ENCODE measurements around the gene C6orf118. TPM values are rescaled to one million over a fixed set of nuclear protein-coding genes. Genes with fewer than 3 reads are reported as not detected.
A peak's percentile ranks its signal among the peaks of the same experiment; 100 is the strongest.

Gene C6orf118
- total RNA-seq, 1 donor, result not detected

DNA sequence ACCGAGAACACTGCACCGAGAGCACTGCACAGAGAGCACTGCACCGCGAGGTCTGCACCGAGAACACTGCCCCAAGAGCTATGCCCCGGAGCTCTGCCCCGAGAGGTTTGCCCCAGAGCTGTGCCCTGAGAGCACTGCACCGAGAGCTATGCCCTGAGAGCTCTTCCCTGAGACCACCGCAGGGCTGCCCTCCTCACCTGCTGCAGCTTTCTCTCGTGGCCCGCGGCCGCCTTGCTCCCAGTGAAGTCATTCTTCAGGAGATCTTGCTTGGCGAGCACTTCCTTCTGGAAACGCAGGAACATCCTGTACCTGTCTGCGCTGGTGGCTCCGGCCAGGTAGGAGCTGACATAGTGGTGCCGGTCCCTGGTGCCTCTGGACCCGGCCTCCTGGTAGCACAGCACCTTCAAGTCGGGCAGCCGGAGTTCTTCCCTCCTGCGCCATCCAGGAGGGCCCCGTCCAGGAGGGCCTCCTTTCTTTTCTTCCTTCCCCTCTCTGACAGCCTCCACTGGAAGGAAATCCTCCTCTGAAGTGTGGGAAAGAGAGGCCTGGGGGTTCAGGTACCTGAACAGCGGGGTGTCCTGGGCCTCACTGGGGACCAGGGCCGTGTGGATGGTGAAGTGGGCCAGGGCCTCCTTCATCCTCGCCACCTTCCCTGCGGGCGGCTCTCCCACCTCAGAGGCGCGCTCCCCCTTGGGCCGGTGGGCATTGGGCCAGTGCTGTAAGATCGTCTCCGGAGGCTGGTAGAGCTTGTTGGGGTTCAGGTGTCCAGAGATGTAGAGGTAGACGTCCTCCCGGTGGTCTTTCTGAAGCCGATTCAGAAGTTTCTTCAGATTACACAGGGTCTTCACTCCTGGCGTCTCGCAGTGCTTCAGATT lies 7.8 kb downstream of the C6orf118 start:
- DNase-seq (ENCODE audit: insufficient read length, low spot score, missing footprints), result peak; percentile 35
- H3K4me3 ChIP-seq (ENCODE audit: insufficient read depth, low read length), result no peak overlapping the region
- H3K4me1 ChIP-seq (ENCODE audit: insufficient read depth, low read length), result no peaks in the 10 kb centered on the region
- no peaks in the 10 kb centered on the region for H4K20me1 ChIP-seq (ENCODE audit: insufficient read depth, low read length)
- H3K79me2 ChIP-seq (ENCODE audit: insufficient read depth, low read length), result no peaks in the 10 kb centered on the region
- H2AFZ ChIP-seq (ENCODE audit: low read length), result no peak overlapping the region
- TF ChIP-seq, protein P1, sequence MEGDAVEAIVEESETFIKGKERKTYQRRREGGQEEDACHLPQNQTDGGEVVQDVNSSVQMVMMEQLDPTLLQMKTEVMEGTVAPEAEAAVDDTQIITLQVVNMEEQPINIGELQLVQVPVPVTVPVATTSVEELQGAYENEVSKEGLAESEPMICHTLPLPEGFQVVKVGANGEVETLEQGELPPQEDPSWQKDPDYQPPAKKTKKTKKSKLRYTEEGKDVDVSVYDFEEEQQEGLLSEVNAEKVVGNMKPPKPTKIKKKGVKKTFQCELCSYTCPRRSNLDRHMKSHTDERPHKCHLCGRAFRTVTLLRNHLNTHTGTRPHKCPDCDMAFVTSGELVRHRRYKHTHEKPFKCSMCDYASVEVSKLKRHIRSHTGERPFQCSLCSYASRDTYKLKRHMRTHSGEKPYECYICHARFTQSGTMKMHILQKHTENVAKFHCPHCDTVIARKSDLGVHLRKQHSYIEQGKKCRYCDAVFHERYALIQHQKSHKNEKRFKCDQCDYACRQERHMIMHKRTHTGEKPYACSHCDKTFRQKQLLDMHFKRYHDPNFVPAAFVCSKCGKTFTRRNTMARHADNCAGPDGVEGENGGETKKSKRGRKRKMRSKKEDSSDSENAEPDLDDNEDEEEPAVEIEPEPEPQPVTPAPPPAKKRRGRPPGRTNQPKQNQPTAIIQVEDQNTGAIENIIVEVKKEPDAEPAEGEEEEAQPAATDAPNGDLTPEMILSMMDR (IDR thresholded peaks at IDR 0.05; ENCODE audit: extremely low read depth, low read depth, low read length), result no peak
- H3K27me3 ChIP-seq (ENCODE audit: insufficient read depth, low read length), result no peaks in the 10 kb centered on the region
- no peak overlapping the region for H3K4me2 ChIP-seq (ENCODE audit: insufficient read depth, low read length)
- H3K36me3 ChIP-seq (ENCODE audit: insufficient read depth, low read length), result no peaks in the 10 kb centered on the region
- H3K9me3 ChIP-seq (ENCODE audit: low read depth, low read length), result no peaks in the 10 kb centered on the region
- H3K27ac ChIP-seq (ENCODE audit: low read depth, low read length), result no peak overlapping the region

DNA sequence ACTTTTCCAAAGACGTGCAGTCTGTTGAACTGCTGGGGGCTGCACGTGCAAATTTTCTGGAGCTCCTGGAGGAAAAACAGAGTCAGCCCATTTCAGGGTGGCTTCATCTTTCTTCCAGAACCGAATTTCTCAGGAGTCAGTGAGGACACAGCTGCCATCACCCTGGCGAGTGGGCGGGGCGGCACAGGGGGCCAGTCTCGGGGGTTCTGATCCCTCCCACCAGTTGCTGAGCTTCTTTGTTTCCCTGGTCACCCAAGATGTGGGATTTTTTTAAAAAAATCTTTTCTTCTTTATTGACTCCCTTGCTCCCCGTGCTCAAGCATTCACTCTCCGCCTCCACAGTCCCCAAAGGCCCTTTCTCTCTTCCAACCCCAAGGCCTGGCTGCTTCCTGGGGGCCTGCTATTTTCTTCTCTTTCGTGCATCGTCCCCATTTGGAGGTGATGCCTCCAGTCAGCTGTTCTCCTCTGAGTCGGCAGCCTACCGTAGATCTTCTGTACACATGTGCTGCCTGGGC lies 8.9 kb downstream of the C6orf118 start:
- no peaks in the 10 kb centered on the region for H3K9me3 ChIP-seq (ENCODE audit: low read depth, low read length)
- H3K4me2 ChIP-seq (ENCODE audit: insufficient read depth, low read length), result no peak overlapping the region
- TF ChIP-seq, protein P1 (IDR thresholded peaks at IDR 0.05; ENCODE audit: extremely low read depth, low read depth, low read length), result no peak

GRCh38 chr6:165298875-165299274 lies 10.5 kb downstream of the C6orf118 start:
- TF ChIP-seq, protein P1 (IDR thresholded peaks at IDR 0.05; ENCODE audit: extremely low read depth, low read depth, low read length), result no peak
- H3K9me3 ChIP-seq (ENCODE audit: low read depth, low read length), result no peaks in the 10 kb centered on the region
- no peak for DNase-seq (ENCODE audit: insufficient read length, low spot score, missing footprints)

More for the DNA sequence above, 8.9 kb downstream of the C6orf118 start:
- no peaks in the 10 kb centered on the region for H3K4me1 ChIP-seq (ENCODE audit: insufficient read depth, low read length)
- H4K20me1 ChIP-seq (ENCODE audit: insufficient read depth, low read length), result no peaks in the 10 kb centered on the region
- H3K27me3 ChIP-seq (ENCODE audit: insufficient read depth, low read length), result no peaks in the 10 kb centered on the region
- H3K27ac ChIP-seq (ENCODE audit: low read depth, low read length), result no peak overlapping the region
- H2AFZ ChIP-seq (ENCODE audit: low read length), result no peak overlapping the region
- H3K36me3 ChIP-seq (ENCODE audit: insufficient read depth, low read length), result no peaks in the 10 kb centered on the region
- H3K79me2 ChIP-seq (ENCODE audit: insufficient read depth, low read length), result no peaks in the 10 kb centered on the region
- no peak for DNase-seq (ENCODE audit: insufficient read length, low spot score, missing footprints)
- H3K4me3 ChIP-seq (ENCODE audit: insufficient read depth, low read length), result no peak overlapping the region

GRCh38 chr6:165298402-165298801 lies 11.0 kb downstream of the C6orf118 start:
- Histone ChIP-seq H2AFZ (ENCODE audit: low read length) (no peak overlapping the region), H3K27me3 (ENCODE audit: insufficient read depth, low read length) (no peaks in the 10 kb centered on the region), H4K20me1 (ENCODE audit: insufficient read depth, low read length) (no peaks in the 10 kb centered on the region), H3K4me3 (ENCODE audit: insufficient read depth, low read length) (no peak overlapping the region), H3K4me2 (ENCODE audit: insufficient read depth, low read length) (no peak overlapping the region), H3K9me3 (ENCODE audit: low read depth, low read length) (no peaks in the 10 kb centered on the region), H3K79me2 (ENCODE audit: insufficient read depth, low read length) (no peaks in the 10 kb centered on the region), H3K36me3 (ENCODE audit: insufficient read depth, low read length) (no peaks in the 10 kb centered on the region), H3K4me1 (ENCODE audit: insufficient read depth, low read length) (no peaks in the 10 kb centered on the region), H3K27ac (ENCODE audit: low read depth, low read length) (no peak overlapping the region)
- TF ChIP-seq, protein P1 (IDR thresholded peaks at IDR 0.05; ENCODE audit: extremely low read depth, low read depth, low read length), result no peak
- DNase-seq (ENCODE audit: insufficient read length, low spot score, missing footprints), result no peak

More at GRCh38 chr6:165298875-165299274, 10.5 kb downstream of the C6orf118 start:
- Histone ChIP-seq H3K27ac (ENCODE audit: low read depth, low read length) (no peak overlapping the region), H3K27me3 (ENCODE audit: insufficient read depth, low read length) (no peaks in the 10 kb centered on the region), H3K79me2 (ENCODE audit: insufficient read depth, low read length) (no peaks in the 10 kb centered on the region), H3K4me2 (ENCODE audit: insufficient read depth, low read length) (no peak overlapping the region), H2AFZ (ENCODE audit: low read length) (no peak overlapping the region), H3K36me3 (ENCODE audit: insufficient read depth, low read length) (no peaks in the 10 kb centered on the region), H3K4me1 (ENCODE audit: insufficient read depth, low read length) (no peaks in the 10 kb centered on the region), H3K4me3 (ENCODE audit: insufficient read depth, low read length) (no peak overlapping the region), H4K20me1 (ENCODE audit: insufficient read depth, low read length) (no peaks in the 10 kb centered on the region)

All from osteoblast (primary cell).